Vagina (tissue), 2 donors: ENCODE measurements around the gene SNX3.

Source experiments
- CTCF ChIP-seq, 3 experiments: fragments of 450-650 bp in 2 of 3; fragments of 200-600 bp in 1 of 3; sonication (generic) in 1 of 3; IDR thresholded peaks; one replicate each; pipeline ENCODE4 v1.5.1; 2017 to 2019; ENCODE audit warnings: antibody characterized with exemption in 3 of 3, mild to moderate bottlenecking in 2 of 3, moderate library complexity in 2 of 3
- POLR2A ChIP-seq, 2 donors: fragments of 450-650 bp; IDR thresholded peaks; one replicate each; pipeline ENCODE4 v1.6.1; 2017; ENCODE audit warnings: antibody characterized with exemption in 2 of 2, mild to moderate bottlenecking in 2 of 2, moderate library complexity in 2 of 2
- POLR2AphosphoS5 ChIP-seq, 2 donors: sonication (generic); formaldehyde crosslinking; IDR thresholded peaks; one replicate each; pipeline ENCODE4 v1.9.0; 2017; ENCODE audit warnings: antibody characterized with exemption in 2 of 2, mild to moderate bottlenecking in 2 of 2, low read depth in 1 of 2; ENCODE audit not compliant: insufficient read depth in 1 of 2

- TF ChIP-seq CTCF (IDR thresholded peaks at IDR 0.05): no peak
- no peak for TF ChIP-seq POLR2AphosphoS5 (IDR thresholded peaks at IDR 0.05; ENCODE audit: insufficient read depth in 1 of 2, low read depth in 1 of 2)
- no peak for TF ChIP-seq POLR2A (IDR thresholded peaks at IDR 0.05)
Observed at GRCh38 chr6:108165714-108166663, 94.9 kb downstream of the SNX3 start, which contains the start of gene NR2E1.
